PFSK-1 (cell line): ENCODE measurements around the gene CELF4.

Source experiments
- POLR2AphosphoS5 ChIP-seq: IDR thresholded peaks from 2 replicates; pipeline ENCODE4 v1.6.1; 2012; ENCODE audit warnings: low read depth, mild to moderate bottlenecking, control low read depth, low read length, moderate library complexity
- REST ChIP-seq, 2 experiments: IDR thresholded peaks; 2 replicates each; pipeline versions ENCODE4 v1.6.1 to v1.8.0; 2011 to 2012; ENCODE audit warnings: low read depth in 2 of 2, low read length in 2 of 2, control low read depth in 1 of 2, inconsistent platforms in 1 of 2, mild to moderate bottlenecking in 1 of 2, moderate library complexity in 1 of 2; ENCODE audit not compliant: insufficient read depth in 1 of 2
- TAF1 ChIP-seq: IDR thresholded peaks from 2 replicates; pipeline ENCODE4 v1.6.1; 2012; ENCODE audit warnings: low read length, control low read depth, borderline replicate concordance; ENCODE audit not compliant: insufficient read depth

GRCh38 chr18:37565101-37565976 lies at the start of gene CELF4:
- TF ChIP-seq REST (IDR thresholded peaks at IDR 0.05; ENCODE audit: insufficient read depth in 1 of 2, low read depth in 2 of 2, low read length in 2 of 2) = no peak
- TF ChIP-seq POLR2AphosphoS5 = no peak
- no peak for TF ChIP-seq TAF1
